C4-2B (cell line): ENCODE results near the gene TMEM132E.

Experiments
- H3K27ac ChIP-seq: fragments of 450-650 bp; 2 replicates; pipeline ENCODE4 v1.5.1; 2017
- ZFX ChIP-seq: fragments of 450-650 bp; IDR thresholded peaks from 2 replicates; pipeline ENCODE4 v1.6.1; 2017
- TF ChIP-seq, protein P1 (sequence below): fragments of 450-650 bp; conservative IDR thresholded peaks from 2 replicates; pipeline ENCODE4 v1.5.1; 2017; ENCODE audit warnings: mild to moderate bottlenecking

Gene TMEM132E

DNA sequence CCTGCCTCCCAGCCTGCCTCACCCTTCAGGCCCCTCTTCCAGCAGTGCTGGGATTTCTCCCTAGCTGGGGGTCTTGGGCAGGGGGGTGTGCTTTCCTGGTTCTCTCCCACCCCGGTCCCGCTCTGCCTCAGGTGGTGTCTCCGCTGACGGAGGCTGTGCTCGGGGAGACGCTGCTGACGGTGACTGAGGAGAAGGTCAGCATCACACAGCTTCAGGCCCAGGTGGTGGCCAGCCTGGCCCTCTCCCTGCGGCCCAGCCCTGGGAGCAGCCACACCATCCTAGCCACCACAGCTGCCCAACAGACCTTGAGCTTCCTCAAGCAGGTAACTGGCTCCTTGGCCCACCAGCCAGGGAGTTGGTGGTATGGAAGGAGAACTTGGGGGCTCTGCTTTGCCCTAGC lies 56.5 kb downstream of the TMEM132E start:
- TF ChIP-seq ZFX: no peak
- TF ChIP-seq, protein P1, sequence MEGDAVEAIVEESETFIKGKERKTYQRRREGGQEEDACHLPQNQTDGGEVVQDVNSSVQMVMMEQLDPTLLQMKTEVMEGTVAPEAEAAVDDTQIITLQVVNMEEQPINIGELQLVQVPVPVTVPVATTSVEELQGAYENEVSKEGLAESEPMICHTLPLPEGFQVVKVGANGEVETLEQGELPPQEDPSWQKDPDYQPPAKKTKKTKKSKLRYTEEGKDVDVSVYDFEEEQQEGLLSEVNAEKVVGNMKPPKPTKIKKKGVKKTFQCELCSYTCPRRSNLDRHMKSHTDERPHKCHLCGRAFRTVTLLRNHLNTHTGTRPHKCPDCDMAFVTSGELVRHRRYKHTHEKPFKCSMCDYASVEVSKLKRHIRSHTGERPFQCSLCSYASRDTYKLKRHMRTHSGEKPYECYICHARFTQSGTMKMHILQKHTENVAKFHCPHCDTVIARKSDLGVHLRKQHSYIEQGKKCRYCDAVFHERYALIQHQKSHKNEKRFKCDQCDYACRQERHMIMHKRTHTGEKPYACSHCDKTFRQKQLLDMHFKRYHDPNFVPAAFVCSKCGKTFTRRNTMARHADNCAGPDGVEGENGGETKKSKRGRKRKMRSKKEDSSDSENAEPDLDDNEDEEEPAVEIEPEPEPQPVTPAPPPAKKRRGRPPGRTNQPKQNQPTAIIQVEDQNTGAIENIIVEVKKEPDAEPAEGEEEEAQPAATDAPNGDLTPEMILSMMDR: no peak
- H3K27ac ChIP-seq: no peak overlapping the region

DNA sequence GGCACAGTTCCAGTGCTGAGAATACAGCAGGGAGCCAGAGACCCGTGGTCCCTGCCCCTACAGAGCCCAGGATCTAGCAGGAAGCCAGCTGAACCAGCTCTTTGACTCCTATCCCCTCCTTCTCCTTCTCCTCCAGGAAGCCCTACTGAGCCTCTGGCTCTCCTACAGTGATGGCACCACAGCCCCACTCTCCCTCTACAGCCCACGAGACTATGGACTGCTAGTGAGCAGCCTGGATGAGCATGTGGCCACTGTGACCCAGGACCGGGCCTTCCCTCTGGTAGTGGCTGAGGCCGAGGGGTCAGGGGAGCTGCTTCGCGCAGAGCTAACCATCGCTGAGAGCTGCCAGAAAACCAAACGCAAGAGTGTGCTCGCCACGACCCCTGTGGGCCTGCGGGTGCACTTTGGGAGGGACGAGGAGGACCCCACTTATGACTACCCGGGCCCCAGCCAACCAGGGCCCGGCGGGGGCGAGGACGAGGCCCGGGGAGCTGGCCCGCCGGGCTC lies 57.7 kb downstream of the TMEM132E start:
- no peak overlapping the region for H3K27ac ChIP-seq
- TF ChIP-seq, protein P1: no peak
- no peak for TF ChIP-seq ZFX

DNA sequence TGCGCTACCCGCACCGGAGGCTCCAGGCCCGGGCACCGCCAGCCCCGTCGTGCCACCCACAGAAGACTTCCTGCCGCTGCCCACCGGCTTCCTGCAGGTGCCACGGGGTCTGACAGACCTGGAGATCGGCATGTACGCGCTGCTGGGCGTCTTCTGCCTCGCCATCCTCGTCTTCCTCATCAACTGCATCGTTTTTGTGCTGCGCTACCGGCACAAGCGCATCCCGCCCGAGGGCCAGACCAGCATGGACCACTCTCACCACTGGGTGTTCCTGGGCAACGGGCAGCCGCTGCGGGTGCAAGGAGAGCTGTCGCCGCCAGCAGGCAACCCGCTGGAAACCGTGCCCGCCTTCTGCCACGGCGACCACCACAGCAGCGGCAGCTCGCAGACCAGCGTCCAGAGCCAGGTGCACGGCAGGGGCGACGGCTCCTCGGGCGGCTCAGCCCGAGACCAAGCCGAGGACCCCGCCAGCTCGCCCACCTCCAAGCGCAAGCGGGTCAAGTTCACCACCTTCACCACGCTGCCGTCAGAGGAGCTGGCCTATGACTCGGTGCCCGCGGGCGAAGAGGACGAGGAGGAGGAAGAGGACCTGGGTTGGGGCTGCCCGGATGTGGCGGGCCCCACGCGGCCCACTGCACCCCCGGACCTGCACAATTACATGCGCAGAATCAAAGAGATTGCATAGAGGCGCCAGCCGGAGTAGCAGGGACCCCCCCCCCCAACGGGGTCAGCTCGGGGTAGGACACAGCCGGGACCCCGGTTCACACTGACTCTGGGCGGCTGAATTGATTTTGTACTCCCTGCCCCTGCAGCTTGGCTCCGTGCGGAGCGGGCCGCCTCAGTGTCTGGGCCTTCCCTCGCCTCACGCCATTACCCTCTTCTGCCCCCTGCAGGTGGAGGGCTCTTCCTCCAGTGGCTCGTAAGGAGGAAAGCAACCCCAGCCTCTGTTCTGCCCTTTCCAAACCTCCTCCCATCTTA lies 58.5 kb downstream of the TMEM132E start:
- H3K27ac ChIP-seq: no peak overlapping the region
- no peak for TF ChIP-seq ZFX
- TF ChIP-seq, protein P1: peak; percentile 92

DNA sequence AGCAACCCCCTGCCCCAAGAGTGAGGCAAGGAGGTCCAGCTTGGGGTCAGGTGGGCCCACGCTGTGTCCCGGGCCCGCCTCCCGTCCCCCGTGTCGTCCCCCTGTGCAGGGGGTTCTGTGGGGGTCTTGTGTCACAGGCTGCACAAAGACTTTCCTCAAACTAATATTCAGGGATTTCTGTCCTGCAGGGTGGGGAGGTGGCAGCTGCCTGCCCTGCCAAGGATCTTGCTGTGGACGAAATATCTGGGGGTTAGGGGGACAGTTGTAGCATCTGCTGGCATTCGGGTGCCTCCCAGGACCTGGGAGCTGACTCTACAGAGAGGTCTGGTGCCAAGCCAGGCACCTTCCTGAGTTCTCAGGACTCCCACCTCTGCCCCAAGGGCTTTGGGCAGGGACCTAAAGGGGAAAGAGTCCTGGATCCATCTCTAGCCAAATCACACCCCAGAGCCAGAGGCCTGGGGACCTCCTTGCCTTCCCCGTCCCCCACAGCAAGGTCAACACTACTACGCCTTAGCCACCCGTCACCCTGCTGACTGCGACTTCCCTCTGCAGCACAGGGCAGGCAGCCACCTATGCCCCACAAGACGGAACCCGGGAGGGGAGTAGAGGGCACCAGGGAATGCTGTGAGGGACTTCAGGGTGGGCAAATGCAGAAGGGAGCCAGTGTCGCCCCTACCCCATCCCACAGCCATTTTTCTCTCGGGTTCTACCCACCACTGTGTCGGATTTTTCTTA lies 59.3 kb downstream of the TMEM132E start:
- TF ChIP-seq ZFX: no peak
- TF ChIP-seq, protein P1: peak; percentile 71
- H3K27ac ChIP-seq: no peak overlapping the region

DNA sequence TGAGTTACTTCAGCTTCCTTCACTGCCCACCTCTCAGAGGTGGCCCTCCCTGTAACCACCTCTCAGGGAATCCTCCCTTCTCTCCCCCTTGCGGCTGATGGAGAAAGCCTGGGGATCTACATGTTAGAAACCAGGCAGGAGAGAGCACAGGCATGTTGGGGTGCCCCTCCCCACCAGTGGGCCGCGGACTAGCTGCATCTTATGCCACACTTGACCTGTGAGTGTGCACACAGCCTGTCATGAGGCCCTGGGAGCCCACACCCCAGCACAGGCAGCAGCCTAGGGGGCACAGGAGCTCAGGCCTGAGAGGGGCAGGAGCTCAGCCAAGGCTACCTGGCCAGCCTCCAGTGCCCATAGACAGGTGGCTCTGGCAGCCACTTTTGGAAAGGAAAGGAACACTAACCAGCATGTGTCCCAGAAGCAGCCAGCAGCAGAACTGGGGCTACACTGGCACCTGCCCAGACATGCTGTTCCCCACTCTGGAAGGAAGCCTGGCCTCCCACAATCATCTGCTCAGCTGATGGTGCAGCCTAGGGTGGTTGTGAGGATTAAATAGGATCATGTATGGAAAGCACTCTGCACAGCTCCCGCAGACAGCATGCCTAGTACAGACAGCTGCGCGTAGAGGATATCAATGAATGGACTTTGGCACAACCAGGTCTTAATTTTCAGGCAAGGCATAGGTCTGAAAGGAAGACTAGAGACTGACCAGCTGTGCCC lies 60.5 kb downstream of the TMEM132E start:
- H3K27ac ChIP-seq: no peak overlapping the region
- no peak for TF ChIP-seq ZFX
- TF ChIP-seq, protein P1: no peak

DNA sequence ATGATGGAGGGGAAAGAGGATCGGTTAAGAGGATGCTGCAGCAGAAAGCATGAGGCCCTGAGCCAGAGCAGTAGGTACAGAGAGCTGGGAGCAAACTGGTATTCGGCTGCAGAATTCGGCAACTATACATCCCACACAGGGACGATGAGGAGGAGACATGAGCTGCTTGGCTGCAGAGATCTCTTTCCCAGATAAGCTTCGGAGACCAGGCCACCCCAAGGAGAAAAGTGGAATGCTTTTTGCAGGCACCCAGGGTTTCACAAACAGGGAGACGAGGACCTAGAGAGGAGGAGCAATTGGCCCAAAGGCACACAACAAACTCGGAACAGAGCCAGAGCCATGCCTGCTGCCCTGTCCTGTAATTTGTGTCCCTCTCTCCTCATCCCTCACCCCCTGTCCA lies 62.0 kb downstream of the TMEM132E start:
- TF ChIP-seq, protein P1: no peak
- TF ChIP-seq ZFX: no peak

More for the DNA sequence above, 62.0 kb downstream of the TMEM132E start:
- no peak overlapping the region for H3K27ac ChIP-seq
